ENCODE results near the gene PACSIN2.

DNA sequence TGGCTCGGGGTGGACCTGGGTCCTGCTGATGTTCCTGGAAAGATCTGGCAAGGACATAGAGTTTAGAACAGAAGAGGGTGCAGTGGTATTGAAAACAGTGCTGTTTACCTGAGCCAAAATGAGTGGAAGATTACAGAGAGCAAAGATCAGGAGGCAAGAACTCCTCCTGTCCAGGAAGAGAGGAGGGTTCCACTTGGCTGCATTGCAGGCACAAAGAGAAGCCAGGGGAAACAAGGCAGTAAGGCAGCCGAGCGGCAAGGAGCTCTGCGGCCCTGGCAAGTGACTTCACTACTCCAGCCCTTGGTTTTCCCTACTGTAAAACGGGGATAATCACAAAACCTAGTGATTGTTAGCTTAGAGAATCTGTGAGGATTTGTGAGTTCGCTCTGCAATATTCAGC, 3.7 kb upstream of the PACSIN2 start:
- no peak for TF ChIP-seq POLR2AphosphoS5 (IDR thresholded peaks at IDR 0.05)
- TF ChIP-seq, protein P1, sequence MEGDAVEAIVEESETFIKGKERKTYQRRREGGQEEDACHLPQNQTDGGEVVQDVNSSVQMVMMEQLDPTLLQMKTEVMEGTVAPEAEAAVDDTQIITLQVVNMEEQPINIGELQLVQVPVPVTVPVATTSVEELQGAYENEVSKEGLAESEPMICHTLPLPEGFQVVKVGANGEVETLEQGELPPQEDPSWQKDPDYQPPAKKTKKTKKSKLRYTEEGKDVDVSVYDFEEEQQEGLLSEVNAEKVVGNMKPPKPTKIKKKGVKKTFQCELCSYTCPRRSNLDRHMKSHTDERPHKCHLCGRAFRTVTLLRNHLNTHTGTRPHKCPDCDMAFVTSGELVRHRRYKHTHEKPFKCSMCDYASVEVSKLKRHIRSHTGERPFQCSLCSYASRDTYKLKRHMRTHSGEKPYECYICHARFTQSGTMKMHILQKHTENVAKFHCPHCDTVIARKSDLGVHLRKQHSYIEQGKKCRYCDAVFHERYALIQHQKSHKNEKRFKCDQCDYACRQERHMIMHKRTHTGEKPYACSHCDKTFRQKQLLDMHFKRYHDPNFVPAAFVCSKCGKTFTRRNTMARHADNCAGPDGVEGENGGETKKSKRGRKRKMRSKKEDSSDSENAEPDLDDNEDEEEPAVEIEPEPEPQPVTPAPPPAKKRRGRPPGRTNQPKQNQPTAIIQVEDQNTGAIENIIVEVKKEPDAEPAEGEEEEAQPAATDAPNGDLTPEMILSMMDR (IDR thresholded peaks at IDR 0.05) = no peak
- no peak for TF ChIP-seq POLR2A (IDR thresholded peaks at IDR 0.05)
